A549 (cell line): ENCODE results near the gene EFEMP2. TPM values are rescaled to one million over a fixed set of nuclear protein-coding genes. Genes with fewer than 3 reads are reported as not detected.

Experiments
- ATAC-seq, 2 experiments: fragments of 200-7000 bp in 1 of 2; fragments of >200 bp in 1 of 2; cut with Nextera tagmentation in 1 of 2; cut with Tn5 transposase in 1 of 2; 3 replicates each; pipeline versions ENCODE4 v1.8.0 to v1.9.1; 2018 to 2020; ENCODE audit warnings: mild to moderate bottlenecking in 1 of 2, moderate library complexity in 1 of 2
- CTCF ChIA-PET: fragments of 300-600 bp; sonication (Branson Sonifier 250); formaldehyde crosslinking; extraction: SDS; loops from one replicate; lab custom pipeline; 2021; ENCODE audit warnings: antibody characterized with exemption, inconsistent platforms; lab: Yijun Ruan, JAX
- POLR2A ChIA-PET: fragments of 350-600 bp; formaldehyde crosslinking; extraction: SDS; loops from one replicate; lab custom pipeline; 2021; ENCODE audit warnings: antibody characterized with exemption, inconsistent platforms; lab: Yijun Ruan, JAX
- DNase-seq, 2 experiments: peaks; one replicate each; pipeline versions ENCODE4 v3.0.0 to v3.0.0-alpha.2; 2011 to 2016; ENCODE audit warnings: low read depth in 1 of 2, low spot score in 1 of 2
- FAIRE-seq: peaks from 2 replicates; lab custom pipeline; 2011; peaks lifted over from hg19 to GRCh38; lab: Jason Lieb, UNC
- H3K27ac ChIP-seq, 2 experiments: fragments of >200 bp; sonication (Bioruptor Twin); formaldehyde crosslinking; 3 replicates each; pipeline ENCODE4 v1.5.1; 2016 to 2017
- H3K4me1 ChIP-seq: fragments of >200 bp; sonication (Bioruptor Twin); formaldehyde crosslinking; 3 replicates; pipeline ENCODE4 v1.6.1; 2016
- H3K4me2 ChIP-seq: fragments of >200 bp; sonication (Bioruptor Twin); formaldehyde crosslinking; 3 replicates; pipeline ENCODE4 v1.6.1; 2016
- H3K4me3 ChIP-seq: fragments of >200 bp; sonication (Bioruptor Twin); formaldehyde crosslinking; 3 replicates; pipeline ENCODE4 v1.5.1; 2016
- H3K9me3 ChIP-seq: fragments of >200 bp; sonication (Bioruptor Twin); formaldehyde crosslinking; 3 replicates; pipeline ENCODE4 v1.6.1; 2016
- CBX2 ChIP-seq: fragments of 200-600 bp; sonication (generic); IDR thresholded peaks from 2 replicates; pipeline ENCODE4 v1.6.1; 2016; ENCODE audit warnings: low read depth, mild to moderate bottlenecking, borderline replicate concordance
- CEBPB ChIP-seq, 2 experiments: fragments of >200 bp in 1 of 2; sonication (Bioruptor Twin) in 1 of 2; formaldehyde crosslinking in 1 of 2; IDR thresholded peaks; 2 replicates each; pipeline ENCODE4 v1.6.1; 2012 to 2016
- CHD2 ChIP-seq: fragments of 150-350 bp; IDR thresholded peaks from 2 replicates; pipeline ENCODE4 v1.6.1; 2014; ENCODE audit warnings: low read length; ENCODE audit not compliant: partially characterized antibody
- CHD4 ChIP-seq: fragments of 200-600 bp; sonication (generic); IDR thresholded peaks from 2 replicates; pipeline ENCODE4 v1.6.1; 2016; ENCODE audit warnings: antibody characterized with exemption, mild to moderate bottlenecking, borderline replicate concordance
- FOSB ChIP-seq: fragments of 250-450 bp; sonication (Bioruptor Pico); IDR thresholded peaks from 2 replicates; pipeline ENCODE4 v1.5.0; 2020; ENCODE audit warnings: mild to moderate bottlenecking, moderate library complexity
- FOXS1 ChIP-seq: fragments of 250-450 bp; sonication (Bioruptor Pico); IDR thresholded peaks from 2 replicates; pipeline ENCODE4 v1.5.0; 2020; ENCODE audit warnings: mild to moderate bottlenecking, moderate library complexity
- HOXA7 ChIP-seq: fragments of 250-450 bp; sonication (Bioruptor Pico); IDR thresholded peaks from 2 replicates; pipeline ENCODE4 v1.5.0; 2020; ENCODE audit warnings: mild to moderate bottlenecking, moderate library complexity
- KDM5A ChIP-seq: fragments of 200-600 bp; sonication (generic); IDR thresholded peaks from 2 replicates; pipeline ENCODE4 v1.6.1; 2016; ENCODE audit warnings: antibody characterized with exemption, mild to moderate bottlenecking
- NPAS2 ChIP-seq: fragments of 250-450 bp; sonication (Bioruptor Pico); IDR thresholded peaks from 2 replicates; pipeline ENCODE4 v1.8.0; 2022; ENCODE audit warnings: mild to moderate bottlenecking, moderate library complexity, borderline replicate concordance
- NR3C1 ChIP-seq: fragments of >200 bp; sonication (Bioruptor Twin); formaldehyde crosslinking; IDR thresholded peaks from 3 replicates; pipeline ENCODE4 v1.6.1; 2017
- POLR2A ChIP-seq: IDR thresholded peaks from 2 replicates; pipeline ENCODE4 v1.6.1; 2012; ENCODE audit warnings: mild to moderate bottlenecking, low read length
- POLR2AphosphoS2 ChIP-seq: conservative IDR thresholded peaks from 2 replicates; pipeline ENCODE4 v1.6.1; 2012; ENCODE audit warnings: low read length, improper control_type of control experiment, inconsistent platforms
- RAD21 ChIP-seq, 2 experiments: fragments of >200 bp in 1 of 2; sonication (Bioruptor Twin) in 1 of 2; formaldehyde crosslinking in 1 of 2; IDR thresholded peaks in 1 of 2; conservative IDR thresholded peaks in 1 of 2; 2 replicates in 1 of 2; 3 replicates in 1 of 2; pipeline ENCODE4 v1.6.1; 2012 to 2018; ENCODE audit warnings: inconsistent platforms in 1 of 2
- RARB ChIP-seq: fragments of 250-450 bp; sonication (Bioruptor Pico); IDR thresholded peaks from 2 replicates; pipeline ENCODE4 v1.8.0; 2021; ENCODE audit warnings: mild to moderate bottlenecking, moderate library complexity
- REST ChIP-seq: fragments of 200-600 bp; sonication (generic); IDR thresholded peaks from 2 replicates; pipeline ENCODE4 v1.6.1; 2016; ENCODE audit warnings: antibody characterized with exemption, mild to moderate bottlenecking, moderate library complexity
- RFX5 ChIP-seq: fragments of 450-650 bp; IDR thresholded peaks from 2 replicates; pipeline ENCODE4 v1.7.1; 2014; ENCODE audit warnings: antibody characterized with exemption, mild to moderate bottlenecking, moderate library complexity
- SREBF2 ChIP-seq: fragments of 450-650 bp; IDR thresholded peaks from 2 replicates; pipeline ENCODE4 v1.6.1; 2014; ENCODE audit warnings: mild to moderate bottlenecking, moderate library complexity
- TFCP2L1 ChIP-seq: fragments of 250-450 bp; sonication (Bioruptor Pico); IDR thresholded peaks from 2 replicates; pipeline ENCODE4 v1.5.0; 2021; ENCODE audit warnings: mild to moderate bottlenecking
- ZC3H11A ChIP-seq: fragments of 450-650 bp; IDR thresholded peaks from 2 replicates; pipeline ENCODE4 v1.6.1; 2014; ENCODE audit warnings: antibody characterized with exemption, mild to moderate bottlenecking
- ZNF302 ChIP-seq: fragments of 250-450 bp; sonication (Bioruptor Pico); IDR thresholded peaks from 2 replicates; pipeline ENCODE4 v1.9.0; 2021; ENCODE audit warnings: inconsistent platforms, mild to moderate bottlenecking, moderate library complexity
- WGBS: methylation state at CpG from one replicate; pipeline ENCODE4 v1.1.6; 2017; ENCODE audit errors: missing lambda C conversion rate; 5-methylcytosine and 5-hydroxymethylcytosine counted together
- polyA plus RNA-seq, 4 experiments: library from polyadenylated mRNA; depleted of rRNA in 3 of 4; stranded (reverse); fragments of >200 nt; fragmentation: RNase III in 1 of 4; extraction: RNeasy Plus Mini Kit Qiagen cat#74134 plus additional on column Dnase treatment in 1 of 4; gene quantifications; 2 replicates in 3 of 4; 3 replicates in 1 of 4; pipeline ENCODE4 v1.2.3, GENCODE V29; 2011 to 2017
- TF ChIP-seq, protein P1 (sequence below): fragments of >200 bp; sonication (Bioruptor Twin); formaldehyde crosslinking; IDR thresholded peaks from 3 replicates; pipeline ENCODE4 v1.5.1; 2016
- TF ChIP-seq, protein P2 (sequence below): fragments of 450-650 bp; IDR thresholded peaks from 2 replicates; pipeline ENCODE4 v1.6.1; 2014; ENCODE audit warnings: antibody characterized with exemption
- TF ChIP-seq, protein P3 (sequence below): fragments of 250-450 bp; sonication (Bioruptor Pico); IDR thresholded peaks from 2 replicates; pipeline ENCODE4 v1.5.0; 2021; ENCODE audit warnings: mild to moderate bottlenecking, moderate library complexity, borderline replicate concordance
- TF ChIP-seq, protein P4 (sequence below): fragments of >200 bp; sonication (Bioruptor Twin); formaldehyde crosslinking; IDR thresholded peaks from 2 replicates; pipeline ENCODE4 v1.6.1; 2016

EFEMP2 gene
- polyA plus RNA-seq, 2 of the 4 experiments (the other 2 are of a cell fraction), result 1.3 to 1.4 TPM

GRCh38 chr11:65851811-65852507 lies 20.6 kb downstream of the EFEMP2 start:
- DNase-seq (no peak), ATAC-seq (peak in 1 of 2 experiments; percentile 4; a peak in 3 of 6 replicates), FAIRE-seq (no peak)
- ChIA-PET CTCF (interaction anchor here (0.6 to 7.5 kb wide), 17 partner anchors 8 to 506 kb away, joined by 3 to 45 read pairs (median 4); partner anchors contain the start of genes KAT5 and MUS81), POLR2A (interaction anchor here (0.7 to 1.3 kb wide), 3 partner anchors 9 to 38 kb away, joined by 3 to 7 read pairs (median 4); partner anchors contain the start of genes CCDC85B, FIBP and MUS81)
- TF ChIP-seq POLR2A (no peak), RARB (CRISPR knock-in tag) (0 out of 2 replicates have a peak, but pooled peaks have one; percentile 29), FOXS1 (CRISPR knock-in tag) (no peak), FOSB (CRISPR knock-in tag) (peak; percentile 12; the same call in 1 of the 2 replicates), TFCP2L1 (no peak; the same call in 1 of the 2 replicates), CHD2 (no peak), ZNF302 (no peak), CEBPB (IDR thresholded peaks at IDR 0.05) (no peak), NR3C1 (no peak), HOXA7 (0 out of 2 replicates have a peak, but pooled peaks have one; percentile 69), POLR2AphosphoS2 (peak; percentile 77)
- TF ChIP-seq, protein P1, sequence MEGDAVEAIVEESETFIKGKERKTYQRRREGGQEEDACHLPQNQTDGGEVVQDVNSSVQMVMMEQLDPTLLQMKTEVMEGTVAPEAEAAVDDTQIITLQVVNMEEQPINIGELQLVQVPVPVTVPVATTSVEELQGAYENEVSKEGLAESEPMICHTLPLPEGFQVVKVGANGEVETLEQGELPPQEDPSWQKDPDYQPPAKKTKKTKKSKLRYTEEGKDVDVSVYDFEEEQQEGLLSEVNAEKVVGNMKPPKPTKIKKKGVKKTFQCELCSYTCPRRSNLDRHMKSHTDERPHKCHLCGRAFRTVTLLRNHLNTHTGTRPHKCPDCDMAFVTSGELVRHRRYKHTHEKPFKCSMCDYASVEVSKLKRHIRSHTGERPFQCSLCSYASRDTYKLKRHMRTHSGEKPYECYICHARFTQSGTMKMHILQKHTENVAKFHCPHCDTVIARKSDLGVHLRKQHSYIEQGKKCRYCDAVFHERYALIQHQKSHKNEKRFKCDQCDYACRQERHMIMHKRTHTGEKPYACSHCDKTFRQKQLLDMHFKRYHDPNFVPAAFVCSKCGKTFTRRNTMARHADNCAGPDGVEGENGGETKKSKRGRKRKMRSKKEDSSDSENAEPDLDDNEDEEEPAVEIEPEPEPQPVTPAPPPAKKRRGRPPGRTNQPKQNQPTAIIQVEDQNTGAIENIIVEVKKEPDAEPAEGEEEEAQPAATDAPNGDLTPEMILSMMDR, result no peak
- TF ChIP-seq, protein P2, sequence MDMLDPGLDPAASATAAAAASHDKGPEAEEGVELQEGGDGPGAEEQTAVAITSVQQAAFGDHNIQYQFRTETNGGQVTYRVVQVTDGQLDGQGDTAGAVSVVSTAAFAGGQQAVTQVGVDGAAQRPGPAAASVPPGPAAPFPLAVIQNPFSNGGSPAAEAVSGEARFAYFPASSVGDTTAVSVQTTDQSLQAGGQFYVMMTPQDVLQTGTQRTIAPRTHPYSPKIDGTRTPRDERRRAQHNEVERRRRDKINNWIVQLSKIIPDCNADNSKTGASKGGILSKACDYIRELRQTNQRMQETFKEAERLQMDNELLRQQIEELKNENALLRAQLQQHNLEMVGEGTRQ, result no peak
- no peaks in the 10 kb centered on the region for H3K9me3 ChIP-seq
- H3K4me1 ChIP-seq, result peaks cover 23% of the 10 kb centered on the region
- no peak overlapping the region for H3K4me2 ChIP-seq
- no peak overlapping the region for H3K27ac ChIP-seq
- 90% methylated on average over 8 of the region's 10 CpGs for WGBS
- H3K4me3 ChIP-seq, result no peak overlapping the region

DNA sequence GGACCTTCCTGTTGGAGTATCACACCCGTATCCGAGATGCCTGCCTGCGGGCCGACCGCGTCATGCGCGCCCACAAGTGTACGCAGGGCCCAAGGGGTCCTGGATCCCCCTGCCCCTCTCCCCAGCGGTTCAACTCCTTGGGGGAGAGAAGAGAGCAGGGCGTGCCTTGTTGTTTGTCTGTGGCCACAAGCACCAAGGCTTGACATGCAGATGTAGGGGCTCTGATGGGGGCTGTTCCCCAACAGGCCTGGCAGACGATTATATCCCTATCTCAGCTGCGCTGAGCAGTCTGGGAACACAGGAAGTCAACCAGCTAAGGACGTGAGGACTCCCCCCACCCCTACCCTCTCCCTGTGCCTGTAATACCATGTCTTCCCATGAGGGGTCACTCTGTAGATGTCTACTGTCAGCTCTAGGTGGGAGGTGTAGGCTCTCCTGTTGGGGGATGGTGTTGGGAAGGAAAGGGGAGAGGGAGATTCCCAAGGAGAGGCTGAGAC lies 21.5 kb downstream of the EFEMP2 start:
- H3K27ac ChIP-seq, result no peak overlapping the region
- ATAC-seq, result peak; percentile 33 to 60; a peak in 5 of 6 replicates
- POLR2A ChIA-PET, result interaction anchor here (0.7 to 5.6 kb wide), 4 partner anchors 8 to 39 kb away, joined by 3 to 36 read pairs (median 6); partner anchors contain the start of genes CCDC85B, CFL1, FIBP and MUS81
- H3K9me3 ChIP-seq, result no peaks in the 10 kb centered on the region
- DNase-seq, result peak in 1 of 2 experiments; percentile 72
- 94% methylated on average over 13 of the region's 14 CpGs for WGBS
- H3K4me2 ChIP-seq, result no peak overlapping the region
- CTCF ChIA-PET, result interaction anchor here (0.6 to 7.5 kb wide), 15 partner anchors 9 to 505 kb away, joined by 3 to 45 read pairs (median 3); partner anchors contain the start of gene MUS81
- H3K4me1 ChIP-seq, result peaks cover 21% of the 10 kb centered on the region
- FAIRE-seq, result no peak
- H3K4me3 ChIP-seq, result no peak overlapping the region
- TF ChIP-seq KDM5A (no peak), RFX5 (no peak), CBX2 (no peak), NPAS2 (no peak), ZC3H11A (no peak), RAD21 (conservative IDR thresholded peaks at IDR 0.05 in 1 of 2, IDR thresholded peaks at IDR 0.05 in 1 of 2) (no peak), CHD4 (no peak), POLR2AphosphoS2 (peak; percentile 67), HOXA7 (peak; percentile 65; the same call in 1 of the 2 replicates), REST (no peak), SREBF2 (no peak)
- TF ChIP-seq, protein P1, result peak; percentile 35; the same call in 2 of the 3 replicates
- TF ChIP-seq, protein P3, sequence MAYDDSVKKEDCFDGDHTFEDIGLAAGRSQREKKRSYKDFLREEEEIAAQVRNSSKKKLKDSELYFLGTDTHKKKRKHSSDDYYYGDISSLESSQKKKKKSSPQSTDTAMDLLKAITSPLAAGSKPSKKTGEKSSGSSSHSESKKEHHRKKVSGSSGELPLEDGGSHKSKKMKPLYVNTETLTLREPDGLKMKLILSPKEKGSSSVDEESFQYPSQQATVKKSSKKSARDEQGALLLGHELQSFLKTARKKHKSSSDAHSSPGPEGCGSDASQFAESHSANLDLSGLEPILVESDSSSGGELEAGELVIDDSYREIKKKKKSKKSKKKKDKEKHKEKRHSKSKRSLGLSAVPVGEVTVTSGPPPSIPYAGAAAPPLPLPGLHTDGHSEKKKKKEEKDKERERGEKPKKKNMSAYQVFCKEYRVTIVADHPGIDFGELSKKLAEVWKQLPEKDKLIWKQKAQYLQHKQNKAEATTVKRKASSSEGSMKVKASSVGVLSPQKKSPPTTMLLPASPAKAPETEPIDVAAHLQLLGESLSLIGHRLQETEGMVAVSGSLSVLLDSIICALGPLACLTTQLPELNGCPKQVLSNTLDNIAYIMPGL (CRISPR knock-in tag), result no peak
- TF ChIP-seq, protein P4, sequence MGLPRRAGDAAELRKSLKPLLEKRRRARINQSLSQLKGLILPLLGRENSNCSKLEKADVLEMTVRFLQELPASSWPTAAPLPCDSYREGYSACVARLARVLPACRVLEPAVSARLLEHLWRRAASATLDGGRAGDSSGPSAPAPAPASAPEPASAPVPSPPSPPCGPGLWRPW, result no peak
